ENCODE data around the gene ADI1.

DNA sequence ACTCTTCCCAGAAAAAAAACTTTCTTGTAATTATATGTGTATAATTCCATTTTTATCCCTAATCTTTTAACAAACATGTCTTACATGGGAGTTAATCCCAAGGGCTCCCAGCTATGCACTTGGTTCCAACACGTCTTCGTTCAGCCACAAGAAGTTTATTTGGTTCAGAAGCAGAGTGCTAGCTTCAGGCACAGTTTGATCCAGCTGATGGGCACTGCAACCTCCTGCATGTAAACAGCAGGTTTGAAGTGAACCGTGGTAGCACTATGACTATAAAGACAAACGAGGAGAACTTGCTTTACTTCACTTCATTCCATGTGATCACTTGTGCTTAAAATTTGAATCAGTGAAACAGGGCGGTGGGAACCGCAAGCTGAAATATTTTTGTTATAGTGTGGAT, 45.8 kb upstream of the ADI1 start:
- no peak for TF ChIP-seq EZH2 (IDR thresholded peaks at IDR 0.05; ENCODE audit: borderline replicate concordance, low read length)
- TF ChIP-seq, protein P1, sequence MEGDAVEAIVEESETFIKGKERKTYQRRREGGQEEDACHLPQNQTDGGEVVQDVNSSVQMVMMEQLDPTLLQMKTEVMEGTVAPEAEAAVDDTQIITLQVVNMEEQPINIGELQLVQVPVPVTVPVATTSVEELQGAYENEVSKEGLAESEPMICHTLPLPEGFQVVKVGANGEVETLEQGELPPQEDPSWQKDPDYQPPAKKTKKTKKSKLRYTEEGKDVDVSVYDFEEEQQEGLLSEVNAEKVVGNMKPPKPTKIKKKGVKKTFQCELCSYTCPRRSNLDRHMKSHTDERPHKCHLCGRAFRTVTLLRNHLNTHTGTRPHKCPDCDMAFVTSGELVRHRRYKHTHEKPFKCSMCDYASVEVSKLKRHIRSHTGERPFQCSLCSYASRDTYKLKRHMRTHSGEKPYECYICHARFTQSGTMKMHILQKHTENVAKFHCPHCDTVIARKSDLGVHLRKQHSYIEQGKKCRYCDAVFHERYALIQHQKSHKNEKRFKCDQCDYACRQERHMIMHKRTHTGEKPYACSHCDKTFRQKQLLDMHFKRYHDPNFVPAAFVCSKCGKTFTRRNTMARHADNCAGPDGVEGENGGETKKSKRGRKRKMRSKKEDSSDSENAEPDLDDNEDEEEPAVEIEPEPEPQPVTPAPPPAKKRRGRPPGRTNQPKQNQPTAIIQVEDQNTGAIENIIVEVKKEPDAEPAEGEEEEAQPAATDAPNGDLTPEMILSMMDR (IDR thresholded peaks at IDR 0.05; ENCODE audit: low read length) = no peak
